Measurements from ENCODE around the gene TMEM52. TPM values are rescaled to one million over a fixed set of nuclear protein-coding genes. Genes with fewer than 3 reads are reported as not detected.

Gene TMEM52
- total RNA-seq, 4 donors from 2014 or later: 1.1 to 3.6 (median 3.0) TPM

GRCh38 chr1:1939296-1940122, 20.4 kb upstream of the TMEM52 start:
- Histone ChIP-seq H3K27ac (no peak overlapping the region), H3K36me3 (no peaks in the 10 kb centered on the region), H3K4me1 (peaks cover 8 to 20% (median 9%) of the 10 kb centered on the region in 3 donors), H3K4me3 (no peak overlapping the region), H3K9me3 (no peaks in the 10 kb centered on the region), H3K27me3 (peaks cover 0 to 57% (median 0%) of the 10 kb centered on the region in 4 donors)
- TF ChIP-seq, protein P1, sequence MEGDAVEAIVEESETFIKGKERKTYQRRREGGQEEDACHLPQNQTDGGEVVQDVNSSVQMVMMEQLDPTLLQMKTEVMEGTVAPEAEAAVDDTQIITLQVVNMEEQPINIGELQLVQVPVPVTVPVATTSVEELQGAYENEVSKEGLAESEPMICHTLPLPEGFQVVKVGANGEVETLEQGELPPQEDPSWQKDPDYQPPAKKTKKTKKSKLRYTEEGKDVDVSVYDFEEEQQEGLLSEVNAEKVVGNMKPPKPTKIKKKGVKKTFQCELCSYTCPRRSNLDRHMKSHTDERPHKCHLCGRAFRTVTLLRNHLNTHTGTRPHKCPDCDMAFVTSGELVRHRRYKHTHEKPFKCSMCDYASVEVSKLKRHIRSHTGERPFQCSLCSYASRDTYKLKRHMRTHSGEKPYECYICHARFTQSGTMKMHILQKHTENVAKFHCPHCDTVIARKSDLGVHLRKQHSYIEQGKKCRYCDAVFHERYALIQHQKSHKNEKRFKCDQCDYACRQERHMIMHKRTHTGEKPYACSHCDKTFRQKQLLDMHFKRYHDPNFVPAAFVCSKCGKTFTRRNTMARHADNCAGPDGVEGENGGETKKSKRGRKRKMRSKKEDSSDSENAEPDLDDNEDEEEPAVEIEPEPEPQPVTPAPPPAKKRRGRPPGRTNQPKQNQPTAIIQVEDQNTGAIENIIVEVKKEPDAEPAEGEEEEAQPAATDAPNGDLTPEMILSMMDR (IDR thresholded peaks at IDR 0.05): no peak
- TF ChIP-seq POLR2A (IDR thresholded peaks at IDR 0.05): no peak
- intact Hi-C loops (cut with DNase I): no loop called here
- no peak for DNase-seq
- 44 to 87% methylated on average over 4 to 10 of the region's 28 CpGs for WGBS, 2 donors

DNA sequence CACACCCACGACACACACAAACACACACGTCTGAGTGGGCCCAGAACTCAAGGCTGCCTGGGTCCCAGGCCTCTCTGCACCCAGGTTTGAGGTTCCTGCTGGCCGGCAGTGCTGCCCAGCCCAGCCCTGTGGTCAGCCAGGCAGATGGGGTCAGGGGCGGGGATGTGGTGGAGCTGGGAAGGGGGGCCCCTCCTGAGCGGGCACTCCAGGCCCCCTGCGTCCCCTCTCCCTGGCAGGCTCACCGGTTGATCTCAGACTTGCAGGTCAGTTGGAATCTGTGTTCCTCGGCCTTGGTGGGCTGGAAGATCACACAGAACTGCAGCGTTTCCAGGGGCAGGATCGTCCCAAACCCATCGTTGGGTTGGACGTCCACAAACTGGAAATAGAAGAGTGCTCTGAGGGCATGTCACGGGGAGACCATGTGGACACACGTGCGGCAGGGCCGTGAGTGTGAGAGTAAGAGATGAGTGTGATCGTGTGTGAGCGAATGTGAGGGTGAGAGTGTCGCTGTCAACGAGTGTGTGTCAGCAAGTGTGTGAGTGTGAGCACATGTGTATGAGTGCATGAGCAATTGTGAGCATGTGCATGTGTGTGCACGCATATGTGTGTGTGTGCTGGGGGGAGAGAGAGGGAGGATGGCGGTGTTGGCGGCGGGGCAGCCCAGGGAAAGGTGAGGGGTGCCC, 19.7 kb upstream of the TMEM52 start:
- H3K36me3 ChIP-seq: no peaks in the 10 kb centered on the region
- DNase-seq: no peak
- H3K4me1 ChIP-seq: peaks cover 3 to 14% (median 5%) of the 10 kb centered on the region in 3 donors
- intact Hi-C loops (cut with DNase I): no loop called here
- H3K9me3 ChIP-seq: no peaks in the 10 kb centered on the region
- no peak overlapping the region for H3K4me3 ChIP-seq
- H3K27me3 ChIP-seq: peaks cover 0 to 50% (median 0%) of the 10 kb centered on the region in 4 donors
- WGBS, 2 donors: 88% methylated on average over 11 to 12 of the region's 24 CpGs
- TF ChIP-seq POLR2A (IDR thresholded peaks at IDR 0.05): no peak
- TF ChIP-seq, protein P1 (IDR thresholded peaks at IDR 0.05): no peak
- no peak overlapping the region for H3K27ac ChIP-seq

- H3K27ac ChIP-seq: no peak overlapping the region
- TF ChIP-seq, protein P1 (IDR thresholded peaks at IDR 0.05): no peak
- TF ChIP-seq POLR2A (IDR thresholded peaks at IDR 0.05): no peak
- 74 to 79% methylated on average over 6 of the region's 6 CpGs for WGBS, 2 donors
- no peaks in the 10 kb centered on the region for H3K9me3 ChIP-seq
- DNase-seq: no peak
- no peak overlapping the region for H3K4me3 ChIP-seq
- H3K4me1 ChIP-seq: peaks cover 0 to 8% (median 2%) of the 10 kb centered on the region in 3 donors
- H3K27me3 ChIP-seq: peaks cover 0 to 45% (median 0%) of the 10 kb centered on the region in 4 donors
- intact Hi-C loops (cut with DNase I): no loop called here
- no peaks in the 10 kb centered on the region for H3K36me3 ChIP-seq
These were observed 19.1 kb upstream of the TMEM52 start for GRCh38 chr1:1938276-1938573.

DNA sequence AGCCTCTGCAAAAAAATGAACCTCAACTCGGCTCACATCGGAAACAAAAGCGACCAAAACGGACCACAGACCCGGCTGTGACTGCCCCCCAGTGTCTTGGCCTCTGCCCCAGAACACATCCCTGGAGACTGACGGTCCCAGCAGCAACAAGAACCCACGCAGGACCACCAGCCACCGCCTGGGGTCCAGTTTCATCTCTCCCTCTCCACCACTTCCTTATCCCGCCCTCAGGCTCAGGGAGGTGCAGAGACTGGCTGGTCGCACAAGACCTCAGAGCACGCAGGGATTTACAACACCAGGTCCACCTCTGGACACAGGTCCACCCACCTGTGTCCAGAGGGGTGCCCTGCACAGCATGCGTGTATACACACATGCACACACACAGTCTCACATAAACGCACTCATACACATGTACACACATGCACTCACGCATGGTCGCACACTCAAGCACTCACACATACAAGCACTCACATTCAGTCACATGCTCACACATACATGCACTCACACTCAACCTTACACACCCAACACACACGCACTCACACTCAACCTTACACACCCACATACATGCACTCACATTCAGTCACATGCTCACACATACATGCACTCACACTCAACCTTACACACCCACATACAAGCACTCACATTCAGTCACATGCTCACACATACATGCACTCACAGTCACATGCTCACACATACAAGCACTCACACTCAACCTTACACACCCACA, 18.6 kb upstream of the TMEM52 start:
- no peaks in the 10 kb centered on the region for H3K9me3 ChIP-seq
- no peak overlapping the region for H3K27ac ChIP-seq
- no peak overlapping the region for H3K4me3 ChIP-seq
- 57 to 71% methylated on average over 13 to 15 of the region's 16 CpGs for WGBS, 2 donors
- no peaks in the 10 kb centered on the region for H3K36me3 ChIP-seq
- peaks cover 0 to 3% (median 0%) of the 10 kb centered on the region in 3 donors for H3K4me1 ChIP-seq
- H3K27me3 ChIP-seq: peaks cover 0 to 39% (median 0%) of the 10 kb centered on the region in 4 donors
- TF ChIP-seq, protein P1 (IDR thresholded peaks at IDR 0.05): no peak
- no peak for TF ChIP-seq POLR2A (IDR thresholded peaks at IDR 0.05)
- no peak for DNase-seq
- intact Hi-C loops (cut with DNase I): no loop called here

All from esophagus squamous epithelium (tissue), 5 donors.